ENCODE data around the gene ATP2A3.

The ATP2A3 gene

DNA sequence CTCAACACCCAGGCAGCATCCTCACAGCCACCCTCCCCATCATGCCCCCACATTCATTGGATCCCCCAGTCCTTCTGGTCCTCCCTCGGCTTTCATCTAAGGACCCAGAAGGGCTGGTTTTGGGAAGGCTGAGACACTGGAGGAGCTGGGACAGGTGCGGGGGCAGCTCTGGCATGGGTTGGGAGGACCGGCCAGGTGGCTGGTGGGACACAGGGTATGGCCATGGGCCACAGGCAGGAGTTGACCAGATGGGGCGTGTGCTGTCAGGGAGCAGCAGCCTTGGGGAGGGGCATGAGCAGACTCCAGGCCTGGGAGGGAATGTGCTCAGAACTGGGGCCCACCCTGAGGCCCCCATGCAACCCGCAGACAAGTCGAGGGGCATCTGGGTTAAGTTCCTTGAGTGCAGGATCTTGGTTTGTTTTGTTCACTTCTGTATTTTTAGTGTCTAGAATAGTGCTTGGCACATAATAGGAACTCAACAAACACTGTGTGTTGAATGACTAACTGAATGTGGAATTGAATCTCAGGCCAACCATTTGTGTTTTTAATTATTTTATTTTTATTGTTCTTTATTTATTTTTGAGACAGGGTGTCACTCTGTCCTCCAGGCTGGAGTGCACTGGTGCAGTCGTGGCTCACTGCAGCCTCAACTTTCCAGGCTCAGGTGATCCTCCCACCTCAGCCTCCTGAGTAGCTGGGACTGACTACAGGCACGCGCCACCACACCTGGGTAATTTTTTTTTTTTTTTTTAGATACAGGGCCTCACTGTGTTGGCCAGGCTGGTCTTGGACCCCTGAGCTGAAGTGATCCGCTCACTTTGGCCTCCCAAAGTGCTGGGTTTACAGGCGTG lies 53.6 kb downstream of the ATP2A3 start:
- H3K4me3 ChIP-seq (ENCODE audit: low read length) = no peak overlapping the region
- TF ChIP-seq, protein P1, sequence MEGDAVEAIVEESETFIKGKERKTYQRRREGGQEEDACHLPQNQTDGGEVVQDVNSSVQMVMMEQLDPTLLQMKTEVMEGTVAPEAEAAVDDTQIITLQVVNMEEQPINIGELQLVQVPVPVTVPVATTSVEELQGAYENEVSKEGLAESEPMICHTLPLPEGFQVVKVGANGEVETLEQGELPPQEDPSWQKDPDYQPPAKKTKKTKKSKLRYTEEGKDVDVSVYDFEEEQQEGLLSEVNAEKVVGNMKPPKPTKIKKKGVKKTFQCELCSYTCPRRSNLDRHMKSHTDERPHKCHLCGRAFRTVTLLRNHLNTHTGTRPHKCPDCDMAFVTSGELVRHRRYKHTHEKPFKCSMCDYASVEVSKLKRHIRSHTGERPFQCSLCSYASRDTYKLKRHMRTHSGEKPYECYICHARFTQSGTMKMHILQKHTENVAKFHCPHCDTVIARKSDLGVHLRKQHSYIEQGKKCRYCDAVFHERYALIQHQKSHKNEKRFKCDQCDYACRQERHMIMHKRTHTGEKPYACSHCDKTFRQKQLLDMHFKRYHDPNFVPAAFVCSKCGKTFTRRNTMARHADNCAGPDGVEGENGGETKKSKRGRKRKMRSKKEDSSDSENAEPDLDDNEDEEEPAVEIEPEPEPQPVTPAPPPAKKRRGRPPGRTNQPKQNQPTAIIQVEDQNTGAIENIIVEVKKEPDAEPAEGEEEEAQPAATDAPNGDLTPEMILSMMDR (IDR thresholded peaks at IDR 0.05; ENCODE audit: insufficient read depth, low read depth, low read length, missing control alignments) = no peak
- no peak for DNase-seq (ENCODE audit: low read depth)

DNA sequence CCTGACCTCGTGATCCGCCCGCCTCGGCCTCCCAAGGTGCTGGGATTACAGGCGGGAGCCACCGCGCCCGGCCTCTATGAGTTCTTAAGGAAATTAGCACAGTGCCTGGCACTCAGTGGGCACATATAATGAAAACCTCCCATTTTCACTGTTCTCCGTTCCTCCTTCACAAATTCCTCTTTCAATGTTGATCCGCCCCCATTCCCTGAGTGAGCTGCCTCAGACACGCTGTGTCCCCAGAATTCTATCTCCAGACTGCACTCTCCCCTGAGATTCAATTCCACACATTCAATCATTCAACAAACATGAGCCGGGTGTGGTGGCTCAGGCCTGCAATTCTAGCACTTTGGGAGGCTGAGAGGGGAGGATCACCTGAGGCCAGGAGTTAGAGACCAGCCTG lies 55.0 kb downstream of the ATP2A3 start:
- DNase-seq (ENCODE audit: low read depth) = no peak
- TF ChIP-seq, protein P1 (IDR thresholded peaks at IDR 0.05; ENCODE audit: insufficient read depth, low read depth, low read length, missing control alignments) = no peak
- H3K4me3 ChIP-seq (ENCODE audit: low read length) = no peak overlapping the region

DNA sequence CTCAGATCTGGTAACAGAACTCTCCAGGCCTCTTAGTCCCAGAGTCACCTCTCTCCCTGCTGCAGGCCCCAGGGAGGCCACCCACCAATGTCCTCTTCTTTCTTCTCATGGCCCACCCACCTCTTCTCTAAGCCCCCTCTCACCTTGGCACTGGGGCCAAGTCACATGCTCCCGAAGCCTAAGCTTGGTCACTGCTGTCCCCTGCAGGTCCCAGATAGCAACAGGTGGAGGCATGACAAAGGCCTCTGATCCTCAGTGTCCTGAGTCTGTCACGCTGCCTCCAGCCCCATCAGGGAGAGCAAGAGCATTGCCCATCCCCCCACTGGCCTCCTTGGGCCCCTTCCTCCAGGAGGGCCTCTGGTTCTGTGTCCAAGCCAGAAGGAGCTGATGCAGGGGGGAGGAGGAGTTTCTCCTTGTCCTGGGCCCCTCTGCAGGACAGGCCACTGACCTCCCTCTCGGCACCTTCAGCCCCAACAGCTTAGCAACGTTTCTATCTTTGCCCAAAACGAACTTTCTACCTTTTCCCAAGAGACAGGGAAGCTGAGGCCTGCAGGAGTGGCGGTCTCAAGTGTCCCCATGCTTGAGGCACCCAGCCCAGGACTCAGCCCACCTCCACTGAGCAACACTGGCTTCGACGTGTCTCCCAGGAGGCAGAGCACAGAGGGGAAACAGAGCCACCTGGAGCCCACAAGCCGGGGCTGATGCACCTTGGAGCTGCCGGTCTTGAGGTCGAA lies 56.6 kb downstream of the ATP2A3 start:
- TF ChIP-seq, protein P1 (IDR thresholded peaks at IDR 0.05; ENCODE audit: insufficient read depth, low read depth, low read length, missing control alignments) = peak; percentile 54
- H3K4me3 ChIP-seq (ENCODE audit: low read length) = no peak overlapping the region
- DNase-seq (ENCODE audit: low read depth) = peak; percentile 25

DNA sequence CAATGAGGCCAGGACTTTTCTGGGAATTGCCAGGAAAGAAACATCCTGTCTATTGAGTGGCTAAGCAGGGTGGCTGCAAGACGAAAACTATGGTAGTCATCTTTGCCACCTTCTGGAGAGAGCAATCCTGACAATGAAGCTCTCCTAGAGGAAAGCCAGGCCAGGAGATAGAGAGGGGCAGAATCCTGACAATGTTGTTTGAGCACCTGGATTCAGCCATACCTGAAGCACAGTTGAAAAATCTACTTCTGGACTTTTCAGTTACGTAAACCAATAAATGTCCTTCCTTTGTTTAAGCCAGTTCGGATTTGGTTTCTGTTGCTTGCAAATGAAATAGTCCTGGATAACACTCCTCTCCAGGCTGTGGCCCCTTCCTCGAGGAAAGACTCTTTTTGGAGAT lies 57.4 kb downstream of the ATP2A3 start:
- no peak overlapping the region for H3K4me3 ChIP-seq (ENCODE audit: low read length)
- DNase-seq (ENCODE audit: low read depth) = no peak
- TF ChIP-seq, protein P1 (IDR thresholded peaks at IDR 0.05; ENCODE audit: insufficient read depth, low read depth, low read length, missing control alignments) = no peak

DNA sequence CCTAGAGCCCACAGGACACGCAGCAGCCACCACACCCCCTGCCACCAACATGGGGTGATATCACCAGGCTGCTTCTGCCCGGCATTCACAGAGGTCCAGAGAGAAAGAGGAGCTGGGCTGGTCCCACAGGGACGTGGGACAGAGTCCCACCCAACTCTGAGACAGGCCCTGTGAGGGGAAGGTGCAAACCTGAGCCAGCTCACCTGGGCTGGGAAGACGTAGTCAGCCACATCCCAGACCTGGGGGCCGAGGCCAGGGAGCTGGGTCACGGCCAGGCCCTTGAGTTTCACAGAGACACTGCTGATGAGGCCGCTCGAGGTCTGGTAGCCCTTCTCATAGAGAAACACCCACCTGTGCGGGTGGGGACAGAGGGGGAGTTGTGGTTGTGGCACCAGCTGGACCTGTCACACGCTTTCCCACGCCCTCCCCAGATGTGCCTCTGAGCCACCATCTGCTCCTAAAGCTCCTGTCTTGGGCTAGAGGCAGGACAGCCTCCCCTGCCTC lies 59.2 kb downstream of the ATP2A3 start:
- H3K4me3 ChIP-seq (ENCODE audit: low read length) = no peak overlapping the region
- TF ChIP-seq, protein P1 (IDR thresholded peaks at IDR 0.05; ENCODE audit: insufficient read depth, low read depth, low read length, missing control alignments) = no peak
- no peak for DNase-seq (ENCODE audit: low read depth)

DNA sequence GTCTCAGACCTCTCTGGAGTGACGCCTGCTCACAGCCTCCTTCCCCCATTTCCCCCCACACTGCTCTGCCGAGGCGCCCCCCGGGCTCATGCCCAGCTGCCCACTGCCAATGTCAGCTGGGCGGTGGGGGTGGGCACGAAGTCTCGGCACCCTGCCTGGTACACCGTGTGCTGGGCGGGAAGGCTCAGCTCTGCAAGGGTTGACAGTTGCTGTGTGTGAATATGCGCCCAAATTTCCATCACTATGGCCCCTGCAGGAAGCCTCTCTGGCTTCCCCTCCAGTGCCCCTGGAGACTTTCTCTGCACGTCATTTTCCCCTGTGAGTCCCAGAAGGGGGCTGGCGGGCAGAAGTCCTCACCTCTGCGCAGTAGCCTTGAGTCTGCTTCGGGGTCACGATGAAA lies 59.7 kb downstream of the ATP2A3 start:
- TF ChIP-seq, protein P1 (IDR thresholded peaks at IDR 0.05; ENCODE audit: insufficient read depth, low read depth, low read length, missing control alignments) = no peak
- no peak for DNase-seq (ENCODE audit: low read depth)
- no peak overlapping the region for H3K4me3 ChIP-seq (ENCODE audit: low read length)
